Activated naive CD4-positive, alpha-beta T cell treated with Interleukin-2 at 50 U/mL for 16 hours (primary cell): Measurements from ENCODE around the gene BEAN1.
"Not testable (repeated sequence)": the region's sequence is repeated elsewhere in the genome, so short reads cannot be mapped to it uniquely, and the experiment has no call there.

Experiments
- DNase-seq: peaks from one replicate; pipeline ENCODE4 v3.0.0-alpha.2; 2020

Gene BEAN1

DNA sequence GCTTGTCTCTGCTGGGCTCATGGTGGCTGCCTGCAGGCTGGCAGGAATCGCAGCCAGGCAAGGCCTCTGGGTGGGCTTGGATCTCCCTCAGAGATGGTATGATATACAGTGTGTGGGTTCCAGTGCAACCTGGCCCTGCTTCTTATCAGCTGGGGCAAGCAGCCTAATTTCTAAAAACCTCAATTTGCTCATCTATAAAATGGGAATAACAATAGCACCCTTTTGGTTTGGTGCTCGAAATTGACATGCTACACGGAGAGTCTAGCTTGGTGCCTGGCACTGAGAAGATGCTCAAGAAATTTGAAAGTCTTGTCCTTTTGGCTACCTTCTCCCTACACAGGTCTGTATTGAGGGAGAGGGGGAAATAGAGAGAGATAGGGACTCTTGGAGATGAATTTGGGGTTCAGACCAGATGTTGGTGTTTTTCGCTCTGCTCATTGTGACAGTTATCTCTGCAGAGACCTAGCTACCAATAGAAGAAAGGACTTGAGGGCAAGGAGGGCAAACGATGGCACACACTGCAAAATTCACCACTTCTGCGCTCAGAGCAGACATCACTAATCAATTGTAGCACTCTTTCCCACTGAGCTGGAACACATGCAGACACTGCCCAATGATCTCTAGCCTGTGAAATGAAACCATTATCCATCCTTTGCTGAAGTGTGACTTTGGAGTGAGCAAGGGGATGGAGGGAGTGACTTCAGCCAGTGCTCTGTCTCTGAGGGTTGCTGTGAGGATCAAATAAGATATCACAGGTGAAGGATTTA lies 15.6 kb downstream of the BEAN1 start:
- DNase-seq, result no peak

DNA sequence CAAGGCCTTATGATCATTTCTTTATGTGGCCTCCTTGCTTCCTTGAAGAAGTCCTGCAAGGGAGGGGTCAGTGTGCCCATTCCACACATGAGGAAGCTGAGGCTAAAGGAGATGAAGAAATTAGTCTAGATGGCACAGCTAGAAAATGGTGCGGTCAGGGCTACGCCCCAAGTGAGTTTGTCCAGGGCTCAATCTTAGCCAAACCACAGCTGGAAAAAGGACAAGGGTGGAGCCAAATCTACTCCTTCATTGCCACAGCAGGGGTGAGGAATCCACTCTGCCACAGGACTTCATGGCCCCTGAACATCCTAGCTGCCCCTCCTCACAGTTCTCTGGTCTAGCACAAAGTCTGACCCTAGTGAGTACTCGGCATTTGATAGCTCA lies 16.2 kb downstream of the BEAN1 start:
- DNase-seq, result no peak

- no peak for DNase-seq
Measured at GRCh38 chr16:66444049-66444481, 17.0 kb downstream of the BEAN1 start.

DNA sequence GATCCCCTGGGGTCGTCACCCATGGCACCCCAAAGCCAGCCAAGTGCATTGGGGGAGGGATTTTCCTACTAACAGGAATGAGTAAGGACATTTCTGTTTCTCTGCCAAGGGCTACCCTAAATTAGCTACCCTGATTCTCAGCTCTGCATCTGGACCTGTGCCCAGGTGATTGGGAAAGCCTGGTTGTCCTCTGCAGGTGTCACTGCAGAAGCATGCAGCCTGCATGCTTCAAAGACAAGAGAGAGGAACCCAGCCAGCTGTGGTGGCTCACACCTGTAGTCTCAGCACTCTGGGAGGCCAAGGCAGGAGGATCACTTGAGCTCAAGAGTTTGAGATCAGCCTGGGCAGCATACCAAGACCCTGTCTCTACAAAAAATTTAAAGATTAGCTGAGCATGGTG lies 19.6 kb downstream of the BEAN1 start:
- DNase-seq, result no peak

GRCh38 chr16:66447491-66447890 lies 20.4 kb downstream of the BEAN1 start:
- DNase-seq, result no peak

DNA sequence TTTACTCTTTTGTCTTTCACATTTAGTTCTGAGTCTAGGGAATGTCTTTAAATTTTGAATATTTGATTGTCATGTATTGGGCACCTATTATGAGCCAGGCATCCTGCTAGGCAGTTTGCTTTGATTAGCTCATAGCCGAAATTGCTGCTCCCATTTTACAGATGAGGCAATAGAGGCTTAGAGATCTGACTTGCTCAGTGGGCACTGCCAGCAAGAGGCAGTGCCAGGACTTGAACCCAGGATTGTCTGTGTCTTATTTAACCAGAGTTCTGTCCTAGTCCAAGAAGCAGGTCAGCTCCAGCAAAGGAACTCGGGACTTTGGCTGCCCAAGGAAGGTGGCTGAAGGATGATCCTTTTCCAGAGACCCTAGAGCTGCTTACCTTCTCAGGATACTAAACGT lies 24.5 kb downstream of the BEAN1 start:
- no peak for DNase-seq

GRCh38 chr16:66453230-66453629 lies 26.1 kb downstream of the BEAN1 start:
- DNase-seq, result not testable (repeated sequence)

GRCh38 chr16:66454751-66455150 lies 27.7 kb downstream of the BEAN1 start:
- DNase-seq, result no peak

- no peak for DNase-seq
Measured at GRCh38 chr16:66455970-66456369, 28.9 kb downstream of the BEAN1 start.

- DNase-seq, result no peak
Measured at GRCh38 chr16:66457888-66458287, 30.8 kb downstream of the BEAN1 start.

DNA sequence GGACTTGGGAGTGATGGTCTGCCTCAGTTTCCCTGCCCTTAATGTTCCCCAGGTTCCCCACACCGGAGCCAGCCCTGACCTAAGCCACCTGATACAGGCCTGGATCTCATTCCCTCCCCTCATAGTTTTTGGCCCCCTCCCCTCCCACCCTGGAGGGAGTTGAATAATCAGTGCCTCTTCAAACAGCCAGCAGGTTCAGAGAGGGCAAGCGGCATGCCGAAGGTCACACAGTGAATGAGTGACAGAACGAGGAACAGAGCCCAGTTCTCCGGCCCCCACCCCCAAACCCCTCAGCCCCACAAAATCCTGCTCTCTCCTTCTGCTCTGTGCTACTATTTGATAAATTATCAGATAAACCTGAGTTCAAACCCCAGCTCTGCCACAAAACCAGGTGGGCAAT lies 31.2 kb downstream of the BEAN1 start:
- DNase-seq, result no peak

- DNase-seq, result no peak
Measured at GRCh38 chr16:66458853-66459252, 31.8 kb downstream of the BEAN1 start.

DNA sequence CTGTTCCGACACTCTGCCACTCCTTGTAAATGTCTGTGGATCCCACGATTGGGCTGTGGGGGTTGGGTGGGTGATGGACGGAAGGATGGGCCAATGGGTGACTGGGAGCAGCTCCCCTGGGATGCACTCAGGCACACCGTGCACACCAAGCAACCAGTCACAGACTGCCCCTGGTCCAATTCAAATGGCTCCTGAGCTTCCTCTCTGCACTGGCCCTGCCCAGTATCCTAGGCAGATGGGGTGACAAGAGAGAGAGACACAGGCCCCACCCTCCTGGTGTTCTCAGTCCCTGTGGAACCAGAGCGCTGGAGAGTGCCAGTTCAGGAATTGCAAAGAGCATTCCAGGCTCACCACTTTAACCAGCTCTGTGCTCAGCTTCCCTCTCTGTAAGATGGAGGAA lies 32.8 kb downstream of the BEAN1 start:
- DNase-seq, result no peak

DNA sequence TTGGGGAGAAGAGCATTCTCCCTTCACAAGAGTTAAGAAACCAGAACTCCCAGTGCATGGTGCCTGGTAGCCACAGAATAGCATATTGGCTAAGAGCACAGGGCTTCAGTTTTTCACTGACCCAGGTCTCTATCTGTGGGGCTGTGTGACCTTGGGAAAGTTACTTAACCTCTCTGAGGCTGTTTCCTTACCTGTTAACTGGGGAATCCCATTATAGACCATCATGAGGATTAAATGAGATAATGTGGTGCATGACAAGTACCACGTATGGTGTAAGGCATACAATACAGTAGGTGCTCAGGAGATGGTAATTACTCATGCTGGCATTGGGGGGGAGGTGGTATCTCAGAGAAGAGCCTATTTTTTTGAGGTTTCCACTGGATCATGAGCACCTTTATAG lies 33.6 kb downstream of the BEAN1 start:
- DNase-seq, result no peak

DNA sequence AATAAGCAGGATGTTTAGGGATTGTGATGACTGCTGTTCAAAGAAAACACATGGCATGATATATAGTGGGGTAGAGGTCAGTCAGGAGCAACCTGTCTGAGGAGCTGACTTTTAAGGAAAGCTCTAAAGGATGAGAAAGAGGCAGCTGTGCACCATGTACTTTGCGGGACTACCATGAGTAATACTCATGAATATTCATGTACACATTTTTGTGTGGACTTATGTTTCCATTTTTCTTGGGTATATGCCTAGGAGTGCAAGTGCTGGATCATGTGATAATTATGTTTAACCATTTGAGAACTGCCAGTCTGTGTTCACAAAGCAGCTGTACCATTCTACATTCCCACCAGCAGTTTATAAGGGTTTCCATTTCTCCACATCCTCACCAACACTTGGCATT lies 35.8 kb downstream of the BEAN1 start:
- DNase-seq, result no peak

DNA sequence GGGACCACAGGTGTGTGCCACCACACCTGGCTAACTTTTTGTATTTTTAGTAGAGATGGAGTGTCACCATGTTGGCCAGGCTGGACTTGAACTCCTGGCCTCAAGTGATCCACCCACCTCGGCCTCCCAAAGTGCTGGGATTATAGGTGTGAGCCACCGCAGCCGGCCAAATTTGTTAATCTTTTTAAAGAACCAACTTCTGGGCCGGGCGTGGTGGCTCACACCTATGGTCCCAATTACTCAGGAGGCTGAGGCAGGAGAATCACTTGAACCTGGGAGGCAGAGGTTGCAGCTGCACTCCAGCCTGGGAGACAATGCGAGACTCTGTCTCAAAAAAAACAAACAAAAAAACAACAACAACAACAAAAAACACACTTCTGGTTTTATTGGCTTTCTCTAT lies 38.9 kb downstream of the BEAN1 start:
- not testable (repeated sequence) for DNase-seq

DNA sequence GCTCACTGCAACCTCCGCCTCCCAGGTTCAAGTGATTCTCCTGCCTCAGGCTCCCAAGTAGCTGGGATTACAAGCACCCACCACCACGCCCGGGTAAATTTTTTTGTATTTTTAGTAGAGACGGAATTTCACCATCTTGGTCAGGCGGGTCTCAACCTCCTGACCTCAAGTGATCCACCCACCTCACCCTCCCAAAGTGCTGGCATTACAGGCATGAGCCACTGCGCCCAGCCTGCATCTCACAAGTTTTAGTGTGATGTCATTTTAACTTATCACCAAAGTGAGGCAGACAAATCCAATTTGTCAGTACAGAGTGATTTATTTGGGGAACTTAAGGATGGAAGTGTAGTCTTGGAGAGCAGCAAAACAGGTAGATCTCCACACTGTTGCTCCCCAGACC lies 39.5 kb downstream of the BEAN1 start:
- not testable (repeated sequence) for DNase-seq

DNA sequence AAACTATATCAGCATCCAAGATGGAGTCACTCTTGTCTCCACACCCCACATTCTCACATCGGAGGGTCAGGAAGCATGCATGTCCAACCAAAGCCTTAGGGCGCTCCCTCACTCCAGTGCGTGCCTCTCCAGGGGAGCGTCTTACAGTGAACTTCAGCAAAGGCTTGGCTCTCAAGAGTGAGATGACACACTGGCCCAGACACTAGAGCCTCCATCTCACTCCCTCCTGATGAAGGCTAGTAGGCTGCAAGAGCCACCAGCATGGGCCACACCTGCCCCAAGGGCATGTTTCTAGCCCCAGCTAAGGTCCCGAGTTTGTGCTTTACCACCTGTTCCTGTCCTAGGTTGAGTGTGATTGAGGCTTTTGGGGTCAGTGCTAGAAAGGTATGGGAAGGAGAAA lies 40.5 kb downstream of the BEAN1 start:
- DNase-seq, result no peak

DNA sequence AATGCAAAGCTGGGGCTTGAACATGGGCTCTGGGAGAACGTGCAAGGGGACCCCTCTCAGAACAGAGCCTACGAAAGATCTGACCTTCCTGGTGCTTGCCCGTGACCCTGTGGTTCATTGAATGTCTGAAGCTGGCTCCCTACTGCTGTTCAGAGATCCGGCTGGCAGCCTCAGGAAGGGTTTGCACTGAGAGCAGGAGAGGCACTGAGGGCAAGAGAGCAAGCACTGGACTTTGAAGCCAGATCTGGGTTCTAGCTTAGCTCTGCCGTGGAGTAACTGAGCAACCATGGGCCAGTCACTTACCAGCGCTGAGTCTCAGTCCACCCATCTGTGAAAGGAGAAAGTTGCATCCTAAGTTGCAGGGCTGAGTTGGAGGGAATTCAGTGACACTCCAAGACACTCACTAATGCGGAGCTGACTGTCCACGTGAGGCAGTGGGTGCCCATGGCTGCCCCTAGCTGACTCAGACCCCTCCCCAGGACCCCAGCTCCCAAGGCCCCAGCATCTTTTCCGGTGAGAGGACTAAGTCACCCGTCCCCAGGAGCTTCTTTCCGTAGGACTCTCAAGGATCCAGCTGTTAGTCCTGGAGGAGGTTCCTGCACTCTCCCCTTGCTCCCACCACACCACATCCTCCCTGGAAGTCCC lies 41.3 kb downstream of the BEAN1 start:
- DNase-seq, result no peak

DNA sequence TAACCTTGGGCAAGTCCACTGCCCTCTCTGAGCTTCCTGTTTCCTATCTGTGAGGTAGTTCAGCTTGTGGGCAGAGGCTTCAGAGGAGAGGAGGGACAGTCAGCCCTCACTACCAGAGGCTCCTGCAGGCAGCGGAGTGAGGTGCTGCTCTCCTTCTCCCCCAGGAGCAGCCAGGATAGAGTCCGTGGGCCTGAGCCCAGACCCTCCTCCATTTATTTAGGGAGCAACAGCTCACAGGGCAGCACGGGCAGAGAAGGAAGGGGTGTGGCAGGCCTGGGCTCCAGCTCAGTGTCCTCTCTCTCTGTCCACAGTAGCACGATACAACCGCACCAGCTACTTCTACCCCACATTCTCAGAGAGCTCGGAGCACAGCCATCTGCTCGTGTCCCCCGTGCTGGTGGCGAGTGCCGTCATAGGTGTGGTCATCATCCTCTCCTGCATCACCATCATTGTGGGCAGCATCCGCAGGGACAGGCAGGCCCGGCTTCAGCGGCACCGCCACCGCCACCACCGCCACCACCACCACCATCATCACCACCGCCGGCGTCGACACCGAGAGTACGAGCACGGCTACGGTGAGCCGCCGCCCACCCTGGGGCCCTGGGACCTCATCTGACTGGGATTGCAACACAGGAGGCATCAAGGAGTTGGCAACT lies 42.3 kb downstream of the BEAN1 start:
- DNase-seq, result no peak

- no peak for DNase-seq
Measured at GRCh38 chr16:66469947-66470546, 43.0 kb downstream of the BEAN1 start.

DNA sequence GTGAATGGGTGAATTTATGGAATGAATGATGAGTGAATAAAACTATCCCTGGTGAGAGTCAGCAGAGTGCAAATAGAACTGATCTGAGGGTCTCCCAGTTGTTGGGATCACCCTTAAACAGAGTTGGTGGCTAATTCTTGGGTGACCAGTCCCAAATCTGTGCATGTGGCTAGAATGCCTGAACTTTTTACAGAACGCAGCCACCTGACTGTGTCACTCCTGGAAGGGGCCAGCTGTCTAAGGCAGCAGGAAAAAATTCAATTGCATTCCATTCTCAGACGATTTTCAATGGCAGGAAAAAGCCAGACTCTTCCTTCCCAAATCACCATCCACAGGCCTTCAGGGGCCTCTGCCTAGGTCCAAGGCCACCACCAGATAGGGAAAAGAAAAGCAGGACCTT lies 43.5 kb downstream of the BEAN1 start:
- no peak for DNase-seq

DNA sequence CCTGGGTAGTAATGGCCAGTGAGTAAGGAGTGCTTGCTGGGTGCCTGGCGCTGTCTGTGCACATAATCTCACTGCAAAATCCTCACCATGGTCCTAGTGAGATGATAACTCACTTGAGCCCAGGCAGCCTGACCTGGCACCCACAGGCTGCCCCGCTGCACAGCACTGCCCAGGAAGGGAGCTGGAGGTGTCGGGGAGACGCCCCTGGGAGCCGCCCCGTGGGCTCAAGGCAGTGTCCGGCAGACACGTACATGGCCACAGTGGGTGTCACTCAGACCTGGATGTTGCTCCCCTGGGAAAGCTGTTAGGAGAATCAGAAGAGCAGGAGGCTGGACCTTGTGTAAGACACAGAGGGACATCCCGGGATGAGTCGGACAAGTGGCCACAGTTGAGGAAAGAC lies 44.2 kb downstream of the BEAN1 start:
- no peak for DNase-seq
